GM19452 (cell line): ENCODE data around the gene WDR76.

Source experiments
- ATAC-seq: cut with Tn5 transposase; IDR thresholded peaks from one replicate; pipeline ENCODE4 v1.9.1; 2021; ENCODE audit not compliant: unreplicated experiment

The WDR76 gene

GRCh38 chr15:43876872-43877271, 50.1 kb downstream of the WDR76 start:
- no peak for ATAC-seq

DNA sequence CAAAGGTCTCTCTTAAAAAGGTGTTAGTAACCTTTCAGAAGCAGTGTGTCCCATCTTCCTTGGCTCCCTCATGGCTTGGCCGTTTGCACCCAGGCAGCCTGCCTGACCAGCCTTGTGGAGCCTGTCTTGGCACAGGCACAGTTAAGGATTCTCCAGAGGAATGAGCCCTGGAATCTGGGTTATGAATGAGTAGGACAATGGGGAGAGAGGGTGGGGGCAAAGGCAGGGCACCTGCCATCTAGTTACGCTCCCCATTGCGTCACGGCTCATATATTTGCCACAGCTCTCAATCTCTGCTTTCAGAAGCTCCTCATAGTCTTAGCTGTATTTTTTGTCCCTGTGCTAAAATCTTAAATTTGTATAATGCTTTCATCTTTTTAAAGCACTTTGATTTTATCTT, 50.6 kb downstream of the WDR76 start:
- no peak for ATAC-seq

DNA sequence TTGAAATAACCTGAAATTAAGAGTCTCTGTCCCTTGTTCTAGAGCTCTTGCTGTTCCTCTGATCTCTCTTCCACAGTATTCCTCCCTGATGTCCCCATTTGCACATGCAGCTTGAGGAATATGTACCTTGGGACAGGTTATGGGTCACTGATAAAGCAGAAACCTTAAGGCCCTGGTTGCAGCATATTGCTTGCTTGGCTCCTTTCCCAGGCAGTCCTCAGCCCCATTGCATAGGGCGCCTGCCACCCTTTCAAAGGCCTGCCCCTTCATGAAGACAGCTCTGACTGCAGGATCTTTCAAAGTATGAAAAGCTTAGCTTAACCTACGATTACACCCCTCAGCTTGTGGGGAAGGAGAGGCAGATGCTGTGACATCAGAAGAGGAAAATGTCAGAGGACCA, 51.6 kb downstream of the WDR76 start:
- no peak for ATAC-seq

DNA sequence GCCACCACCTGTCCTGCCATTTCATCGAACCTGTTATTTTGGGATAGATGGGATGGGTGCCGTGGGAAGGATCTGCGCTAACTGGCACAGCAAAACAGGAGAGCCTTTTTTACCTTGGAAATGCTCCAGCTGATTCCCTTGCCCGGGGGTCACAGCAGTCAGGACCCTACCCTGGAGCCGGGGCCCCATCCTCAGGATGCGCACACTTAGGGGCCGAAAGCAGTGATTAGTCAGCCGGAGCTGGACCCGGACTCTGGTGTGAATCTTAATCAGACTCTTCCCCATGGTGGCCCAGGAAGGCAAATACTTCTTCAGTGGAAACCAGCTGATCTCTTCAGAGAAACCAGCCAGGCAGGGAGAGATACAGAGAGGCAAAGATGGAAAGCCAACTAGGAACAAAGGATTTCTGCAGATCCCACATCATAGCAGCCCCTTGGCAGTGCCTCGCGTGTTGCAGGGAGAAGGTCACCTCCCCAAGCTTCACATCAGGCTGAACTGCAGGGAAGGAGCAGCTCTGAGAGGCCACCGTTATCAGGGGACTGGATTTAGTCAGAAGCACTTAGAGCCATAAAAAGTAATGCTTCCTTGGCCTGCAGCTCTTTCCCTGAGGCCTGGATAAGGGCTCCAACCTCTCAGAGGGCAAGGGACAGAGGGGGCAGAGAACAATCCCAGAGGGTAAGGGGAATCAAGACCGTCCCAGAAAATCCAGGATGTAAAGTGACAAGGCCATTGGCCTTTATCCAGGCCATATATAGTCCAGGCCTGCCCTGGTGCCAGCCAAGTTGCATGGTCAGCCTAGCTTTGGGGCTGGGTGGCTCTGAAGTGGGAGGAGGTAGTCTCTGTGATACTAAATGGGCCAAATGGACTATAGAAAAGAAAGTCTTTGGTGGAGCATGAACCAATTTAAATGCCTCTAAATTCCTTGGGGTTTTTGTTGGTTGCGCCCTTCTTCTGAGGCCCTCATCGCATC, 52.9 kb downstream of the WDR76 start:
- ATAC-seq = no peak

DNA sequence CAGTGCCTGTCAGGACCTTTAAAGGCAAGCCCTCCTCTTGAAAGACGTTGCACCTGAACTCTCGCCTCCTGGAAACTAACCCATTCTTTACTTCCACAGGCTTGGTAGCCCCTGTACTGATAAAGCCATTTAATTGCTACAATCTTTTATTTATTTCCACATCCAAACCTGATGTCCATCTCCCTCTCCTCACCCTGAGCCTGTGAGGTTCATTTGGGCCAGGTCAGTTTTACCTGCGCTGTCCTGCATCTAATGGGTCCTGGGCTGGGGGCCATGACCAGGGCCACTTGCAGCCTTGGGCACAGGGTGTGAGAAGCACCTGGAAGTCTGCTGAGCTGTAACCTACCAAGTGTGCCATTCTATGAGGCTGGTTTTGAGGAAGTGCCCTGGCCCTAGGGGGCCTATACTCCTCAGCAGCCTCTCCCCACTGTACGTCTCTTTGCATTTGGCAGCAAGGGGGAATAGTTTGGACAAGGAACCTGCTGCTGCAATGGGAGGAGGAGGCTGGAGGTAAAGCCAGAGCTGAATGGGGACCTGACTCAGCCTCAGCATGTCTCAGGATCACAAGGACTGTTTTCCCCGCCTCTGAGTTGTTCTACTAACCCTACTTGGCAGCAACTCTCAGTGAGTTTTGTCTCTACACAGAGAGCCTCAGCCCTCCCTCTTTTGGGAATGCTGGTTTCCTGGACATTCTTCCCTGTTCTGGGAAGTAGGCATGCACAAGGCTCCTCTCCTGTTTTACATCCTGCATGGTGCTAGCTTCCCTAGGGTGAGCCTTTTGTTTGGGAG, 53.8 kb downstream of the WDR76 start:
- no peak for ATAC-seq

DNA sequence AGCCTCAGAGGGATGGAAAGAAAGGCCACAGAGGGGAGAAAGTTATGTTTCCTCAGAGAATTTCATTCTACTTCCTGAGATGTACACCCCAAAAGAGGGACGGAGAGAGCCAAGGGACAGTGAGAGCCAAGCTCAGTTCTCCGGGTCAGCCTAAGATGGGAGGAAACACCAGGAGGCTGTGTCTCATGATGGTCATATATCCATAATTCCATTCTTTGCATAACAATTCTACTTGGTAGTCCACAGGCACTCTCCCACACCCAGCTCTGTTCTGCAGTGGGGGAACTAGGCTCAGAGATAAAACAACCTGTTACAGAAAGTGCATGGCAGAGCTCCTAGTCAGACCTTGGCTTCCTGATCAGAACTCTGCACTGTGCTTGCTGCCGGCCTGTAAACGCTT, 54.4 kb downstream of the WDR76 start:
- ATAC-seq = no peak

DNA sequence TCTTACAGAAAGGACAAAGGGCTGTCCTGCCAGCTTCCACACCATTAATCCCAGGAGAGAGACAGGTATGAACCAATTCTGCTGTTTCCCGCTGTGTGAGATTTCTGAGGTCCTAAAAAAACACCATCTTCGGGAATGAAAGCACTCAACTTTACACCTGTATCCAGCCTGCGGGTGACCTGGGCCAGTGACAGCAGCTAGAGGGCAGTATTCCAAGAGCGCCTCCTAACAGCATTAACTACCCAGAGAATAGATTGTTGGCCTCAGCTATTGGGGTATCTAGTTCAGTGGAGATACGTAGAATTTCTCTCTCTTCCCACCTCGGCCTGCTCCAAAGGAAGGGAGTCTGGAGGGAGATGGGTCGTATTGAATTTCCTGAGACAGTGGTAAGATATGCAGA, 55.1 kb downstream of the WDR76 start:
- ATAC-seq = no peak

DNA sequence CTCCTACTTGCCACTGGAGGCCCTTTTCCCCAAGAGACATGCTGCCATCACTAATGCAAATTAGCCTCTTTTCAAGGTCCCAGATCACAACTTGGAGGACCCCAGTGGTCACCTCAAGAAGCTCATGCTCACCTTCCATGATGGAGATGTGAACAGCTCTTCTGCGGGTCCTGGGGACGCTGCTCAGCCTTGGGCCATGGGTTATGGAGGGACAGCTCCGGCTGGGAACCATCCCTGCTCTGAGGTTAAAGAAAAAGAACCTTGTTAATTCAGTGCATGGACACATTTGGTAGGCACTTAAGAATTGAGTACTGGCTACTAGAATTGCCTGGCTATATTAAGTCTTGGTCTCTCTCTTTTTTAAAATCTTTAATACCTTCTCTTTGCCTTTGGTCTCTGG, 56.8 kb downstream of the WDR76 start:
- ATAC-seq = no peak

GRCh38 chr15:43886558-43886957, 59.8 kb downstream of the WDR76 start:
- no peak for ATAC-seq

GRCh38 chr15:43887901-43888300, 61.1 kb downstream of the WDR76 start:
- ATAC-seq = no peak

GRCh38 chr15:43889042-43889441, 62.2 kb downstream of the WDR76 start:
- ATAC-seq = no peak

DNA sequence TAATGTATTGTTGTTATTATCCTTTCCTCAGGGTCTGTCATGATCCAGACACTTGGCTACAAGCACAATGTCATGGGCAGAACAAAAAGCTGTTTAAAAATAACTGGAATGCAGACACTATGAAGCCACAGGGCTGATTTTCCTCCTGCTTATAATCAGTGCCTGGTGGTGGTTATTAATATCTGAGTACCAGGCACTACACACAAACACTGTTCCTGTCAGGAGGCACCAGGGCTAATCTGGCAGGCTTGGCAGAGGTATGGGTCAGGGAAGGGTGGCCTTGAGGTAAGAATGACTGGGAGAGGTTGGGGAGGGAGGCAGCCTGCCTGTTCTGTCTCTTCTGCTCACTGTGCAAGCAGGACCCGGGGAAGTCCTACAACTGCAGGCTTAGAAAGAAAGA, 67.2 kb downstream of the WDR76 start:
- no peak for ATAC-seq

DNA sequence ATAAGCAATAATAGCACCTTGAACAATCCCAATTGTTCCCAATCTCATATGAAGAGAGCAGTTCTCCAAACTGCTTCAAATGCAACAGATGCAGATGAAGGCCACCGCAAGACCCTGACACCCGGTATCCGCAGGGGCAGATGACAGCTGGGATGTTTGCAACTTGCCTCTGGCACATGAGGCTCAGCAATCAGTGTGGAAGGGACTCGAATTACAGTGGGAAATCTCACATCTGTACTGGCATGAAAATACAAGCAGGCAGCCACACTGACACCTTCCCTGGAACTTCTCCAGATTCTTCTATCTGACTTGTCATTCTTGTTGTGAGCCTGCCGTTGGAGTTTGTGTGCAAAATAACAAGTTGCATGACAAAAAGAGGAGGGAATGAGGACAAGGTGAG, 68.8 kb downstream of the WDR76 start:
- no peak for ATAC-seq

- no peak for ATAC-seq
These were observed 69.7 kb downstream of the WDR76 start for GRCh38 chr15:43896543-43896942.

- no peak for ATAC-seq
These were observed 72.1 kb downstream of the WDR76 start for GRCh38 chr15:43898891-43899290.

DNA sequence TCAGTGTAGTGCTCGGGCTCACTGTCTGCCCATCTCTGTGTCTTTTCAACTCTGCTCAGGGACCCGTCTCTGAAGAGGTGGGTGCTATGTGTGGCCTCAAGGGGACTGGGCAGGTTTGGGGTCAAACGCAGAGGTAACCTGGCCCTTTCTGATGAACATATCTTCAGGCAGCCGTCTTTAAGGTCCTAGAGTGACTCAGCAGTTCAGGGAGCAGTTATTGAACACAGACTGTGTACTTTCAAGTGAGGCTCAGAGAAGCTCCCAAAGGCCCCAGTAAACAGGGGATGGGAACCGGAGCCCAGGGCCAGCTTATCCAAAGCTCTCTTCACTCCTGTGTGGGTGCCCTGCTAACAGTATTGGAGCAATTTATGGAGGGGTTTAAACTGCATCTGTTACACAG, 73.1 kb downstream of the WDR76 start:
- ATAC-seq = no peak

GRCh38 chr15:43900996-43901395, 74.2 kb downstream of the WDR76 start:
- ATAC-seq = no peak

GRCh38 chr15:43901495-43901894, 74.7 kb downstream of the WDR76 start:
- ATAC-seq = no peak

- ATAC-seq = no peak
These were observed 77.1 kb downstream of the WDR76 start for GRCh38 chr15:43903864-43904290.

- no peak for ATAC-seq
These were observed 79.0 kb downstream of the WDR76 start for GRCh38 chr15:43905755-43906154.

DNA sequence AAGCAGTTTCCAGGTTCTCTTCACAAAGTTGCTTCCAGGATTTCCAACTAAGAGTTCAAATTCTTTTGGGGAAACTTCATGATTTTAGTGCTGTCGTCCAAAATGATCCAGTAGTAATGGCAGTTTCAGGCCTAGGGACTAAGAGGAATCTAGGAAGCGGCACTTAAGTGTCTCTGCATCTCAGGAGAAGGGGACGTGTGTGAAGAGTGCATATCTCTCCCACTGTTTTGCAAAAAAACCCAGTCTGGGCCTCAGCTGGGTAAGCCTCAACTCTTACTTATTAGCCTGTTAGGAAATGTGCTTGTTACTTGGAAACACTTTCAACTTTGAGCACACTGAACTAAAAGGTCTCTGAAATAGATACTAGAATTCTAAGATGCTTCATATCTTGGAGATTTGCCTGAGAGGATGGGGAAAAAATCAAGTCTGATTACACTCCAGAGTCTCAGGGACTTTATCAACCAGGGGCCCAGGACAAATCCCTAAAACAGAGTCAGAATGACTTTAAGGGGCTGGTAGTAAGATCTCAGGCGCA, 81.8 kb downstream of the WDR76 start:
- no peak for ATAC-seq
